HepG2 (cell line): ENCODE results near the gene MED25. TPM values are rescaled to one million over a fixed set of nuclear protein-coding genes. Genes with fewer than 3 reads are reported as not detected.
A peak's percentile ranks its signal among the peaks of the same experiment; 100 is the strongest.

Source experiments
- CREBL2 ChIP-seq: sonication (generic); formaldehyde crosslinking; IDR thresholded peaks from 2 replicates; pipeline ENCODE4 v1.8.1; 2023; ENCODE audit warnings: missing genetic modification reagents, mild to moderate bottlenecking, borderline replicate concordance
- HBP1 ChIP-seq: IDR thresholded peaks from 2 replicates; pipeline ENCODE4 v1.6.1; 2016; ENCODE audit warnings: low read depth, control low read depth
- HNRNPL ChIP-seq: fragments of 200-400 bp; formaldehyde crosslinking; IDR thresholded peaks from 2 replicates; pipeline ENCODE4 v1.6.1; 2017; ENCODE audit warnings: mild to moderate bottlenecking, low read depth, low read length
- JUN ChIP-seq: sonication (generic); formaldehyde crosslinking; IDR thresholded peaks from 2 replicates; pipeline ENCODE4 v1.4.0; 2020; ENCODE audit warnings: mild to moderate bottlenecking, missing genetic modification reagents
- KMT2B ChIP-seq: IDR thresholded peaks from 2 replicates; pipeline ENCODE4 v1.6.1; 2016; ENCODE audit warnings: missing genetic modification reagents, missing compliant biosample characterization
- MAF1 ChIP-seq: sonication (generic); formaldehyde crosslinking; IDR thresholded peaks from 2 replicates; pipeline ENCODE4 v1.5.0; 2020; ENCODE audit warnings: missing genetic modification reagents, borderline replicate concordance
- MAX ChIP-seq: IDR thresholded peaks from 2 replicates; pipeline ENCODE4 v1.6.1; 2012; ENCODE audit warnings: inconsistent platforms
- MEIS2 ChIP-seq: sonication (generic); formaldehyde crosslinking; IDR thresholded peaks from 2 replicates; pipeline ENCODE4 v1.9.0; 2021; ENCODE audit warnings: mild to moderate bottlenecking, missing genetic modification reagents
- MTA1 ChIP-seq: sonication (generic); formaldehyde crosslinking; IDR thresholded peaks from 2 replicates; pipeline ENCODE4 v1.4.0; 2020; ENCODE audit warnings: missing genetic modification reagents, mild to moderate bottlenecking, borderline replicate concordance
- NFE2L2 ChIP-seq: fragments of 150-350 bp; IDR thresholded peaks from 2 replicates; pipeline ENCODE4 v1.6.1; 2014; ENCODE audit warnings: low read length
- NFRKB ChIP-seq: fragments of 450-650 bp; IDR thresholded peaks from 2 replicates; pipeline ENCODE4 v1.6.1; 2017
- RBAK ChIP-seq: sonication (generic); formaldehyde crosslinking; IDR thresholded peaks from 2 replicates; pipeline ENCODE4 v1.5.1; 2020; ENCODE audit warnings: mild to moderate bottlenecking, missing genetic modification reagents
- RFXANK ChIP-seq: IDR thresholded peaks from 2 replicates; pipeline ENCODE4 v1.6.1; 2016
- RXRB ChIP-seq: IDR thresholded peaks from 2 replicates; pipeline ENCODE4 v1.6.1; 2016; ENCODE audit warnings: borderline replicate concordance, missing genetic modification reagents, missing compliant biosample characterization
- SMARCC2 ChIP-seq: fragments of 450-650 bp; IDR thresholded peaks from 2 replicates; pipeline ENCODE4 v1.6.1; 2017; ENCODE audit warnings: antibody characterized with exemption, mild to moderate bottlenecking
- TRIM24 ChIP-seq: sonication (generic); formaldehyde crosslinking; IDR thresholded peaks from 2 replicates; pipeline ENCODE4 v1.8.0; 2022; ENCODE audit warnings: mild to moderate bottlenecking, missing genetic modification reagents
- XRCC5 ChIP-seq: fragments of 200-400 bp; formaldehyde crosslinking; optimal IDR thresholded peaks from 2 replicates; pipeline ENCODE3; 2017; ENCODE audit warnings: mild to moderate bottlenecking, low read length
- ZBTB8A ChIP-seq: sonication (generic); formaldehyde crosslinking; IDR thresholded peaks from 2 replicates; pipeline ENCODE4 v1.4.0; 2020; ENCODE audit warnings: mild to moderate bottlenecking, low read depth, missing genetic modification reagents, borderline replicate concordance
- ZFP1 ChIP-seq: IDR thresholded peaks from 2 replicates; pipeline ENCODE4 v1.6.1; 2016
- ZNF10 ChIP-seq: sonication (generic); formaldehyde crosslinking; IDR thresholded peaks from 2 replicates; pipeline ENCODE4 v1.4.0; 2020; ENCODE audit warnings: mild to moderate bottlenecking, low read depth, missing genetic modification reagents, borderline replicate concordance
- ZNF260 ChIP-seq: sonication (generic); formaldehyde crosslinking; IDR thresholded peaks from 2 replicates; pipeline ENCODE4 v1.4.0; 2020; ENCODE audit warnings: missing genetic modification reagents, low read depth, mild to moderate bottlenecking, borderline replicate concordance
- ZNF263 ChIP-seq: sonication (generic); formaldehyde crosslinking; IDR thresholded peaks from 2 replicates; pipeline ENCODE4 v1.4.0; 2020; ENCODE audit warnings: missing genetic modification reagents
- ZNF296 ChIP-seq: sonication (generic); formaldehyde crosslinking; conservative IDR thresholded peaks from 2 replicates; pipeline ENCODE4 v1.5.0; 2020; ENCODE audit warnings: mild to moderate bottlenecking, missing genetic modification reagents
- ZNF484 ChIP-seq: sonication (generic); formaldehyde crosslinking; IDR thresholded peaks from 2 replicates; pipeline ENCODE4 v1.5.1; 2020; ENCODE audit warnings: mild to moderate bottlenecking, low read depth, missing genetic modification reagents, borderline replicate concordance
- ZNF772 ChIP-seq: sonication (generic); formaldehyde crosslinking; IDR thresholded peaks from 2 replicates; pipeline ENCODE4 v1.5.0; 2020; ENCODE audit warnings: mild to moderate bottlenecking, missing genetic modification reagents
- polyA plus RNA-seq, 8 experiments: library from polyadenylated mRNA; depleted of rRNA in 3 of 8; stranded (reverse) in 7 of 8; unstranded in 1 of 8; fragments of >200 nt; fragmentation: Illumina TruSeq in 4 of 8; extraction: Trizol in 4 of 8; gene quantifications; 2 replicates each; pipeline versions ENCODE4 v1.2.1 to v1.2.3, GENCODE V29; 2011 to 2016; ENCODE audit warnings: low read depth in 4 of 8, missing spikeins in 1 of 8, mixed read lengths in 1 of 8; ENCODE audit not compliant: insufficient read depth in 1 of 8
- total RNA-seq, 5 experiments: library from RNA; depleted of rRNA; stranded (reverse); fragments of >200 nt; fragmentation: Illumina TruSeq; extraction: Trizol; gene quantifications; 2 replicates each; pipeline ENCODE4 v1.2.3, GENCODE V29; 2016; ENCODE audit warnings: low read depth in 1 of 5
- TF ChIP-seq, protein P1 (sequence below), 2 experiments: sonication (generic) in 1 of 2; formaldehyde crosslinking in 1 of 2; IDR thresholded peaks; 2 replicates each; pipeline versions ENCODE4 v1.5.1 to v1.6.1; 2011 to 2020; ENCODE audit warnings: borderline replicate concordance in 1 of 2, low read depth in 1 of 2, low read length in 1 of 2, mild to moderate bottlenecking in 1 of 2, missing genetic modification reagents in 1 of 2, moderate library complexity in 1 of 2

The MED25 gene
- total and polyA plus RNA-seq, 2 of the 13 experiments (the other 11 are each of a cell fraction or from before 2014, with no cell fraction given) = 11.1 to 15.1 TPM

DNA sequence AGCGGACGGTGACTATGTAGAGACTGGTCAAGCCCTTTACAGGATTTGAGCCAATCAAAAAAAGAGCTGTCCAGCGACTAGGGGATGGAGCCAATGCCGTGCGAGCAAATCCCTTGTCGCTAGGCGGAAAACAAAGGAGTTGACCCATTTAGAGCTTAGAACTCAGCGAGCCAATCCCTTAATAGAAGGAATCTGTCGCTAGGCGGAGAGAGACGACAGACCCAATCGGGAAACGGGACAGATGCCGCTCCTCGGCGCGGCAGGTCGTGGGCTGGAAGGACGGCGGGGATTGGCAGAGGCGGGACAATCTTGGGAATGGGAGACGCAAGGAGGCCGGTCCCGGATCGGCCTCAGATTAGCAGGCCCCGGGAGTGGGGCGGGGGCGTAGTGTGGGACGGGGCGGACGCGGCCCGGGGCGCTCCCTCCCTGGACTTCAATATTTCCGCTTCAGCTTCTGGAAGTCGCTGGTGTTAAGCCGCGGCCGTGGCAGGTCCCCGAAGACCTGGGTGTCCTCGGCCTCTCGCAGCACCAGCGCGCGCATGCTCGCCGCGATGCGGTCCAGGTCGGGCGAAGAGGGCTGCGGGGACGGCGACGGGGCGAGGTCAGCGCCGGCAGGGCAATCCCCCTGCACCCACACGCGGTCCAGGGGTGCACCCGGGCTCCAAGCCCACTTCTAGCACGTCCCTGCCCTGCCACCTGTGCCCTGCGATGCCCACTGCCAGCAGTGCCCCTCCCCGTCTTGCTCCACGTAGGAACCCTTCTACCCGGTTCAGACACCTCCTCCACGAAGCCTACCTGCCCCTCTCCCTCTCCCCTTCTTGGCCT lies 51.6 kb downstream of the MED25 start (continued):
- TF ChIP-seq, protein P1, sequence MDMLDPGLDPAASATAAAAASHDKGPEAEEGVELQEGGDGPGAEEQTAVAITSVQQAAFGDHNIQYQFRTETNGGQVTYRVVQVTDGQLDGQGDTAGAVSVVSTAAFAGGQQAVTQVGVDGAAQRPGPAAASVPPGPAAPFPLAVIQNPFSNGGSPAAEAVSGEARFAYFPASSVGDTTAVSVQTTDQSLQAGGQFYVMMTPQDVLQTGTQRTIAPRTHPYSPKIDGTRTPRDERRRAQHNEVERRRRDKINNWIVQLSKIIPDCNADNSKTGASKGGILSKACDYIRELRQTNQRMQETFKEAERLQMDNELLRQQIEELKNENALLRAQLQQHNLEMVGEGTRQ (IDR thresholded peaks at IDR 0.05; ENCODE audit: low read depth, low read length) = no peak
- TF ChIP-seq, protein P1 (CRISPR knock-in tag; IDR thresholded peaks at IDR 0.05; ENCODE audit: borderline replicate concordance) = no peak; the same call in 1 of the 2 replicates
- TF ChIP-seq ZBTB8A (CRISPR knock-in tag) (no peak), KMT2B (CRISPR knock-in tag) (peak; percentile 57), MTA1 (CRISPR knock-in tag) (no peak), ZNF484 (CRISPR knock-in tag) (no peak), MEIS2 (CRISPR knock-in tag) (no peak), ZNF10 (CRISPR knock-in tag) (no peak), NFRKB (no peak), ZFP1 (CRISPR knock-in tag) (0 out of 2 replicates have a peak, but pooled peaks have one; percentile 17), MAF1 (CRISPR knock-in tag) (no peak), ZNF296 (CRISPR knock-in tag) (0 out of 2 replicates have a peak, but pooled peaks have one; percentile 52), RFXANK (peak; percentile 99), HBP1 (CRISPR knock-in tag) (no peak), SMARCC2 (no peak), JUN (no peak), ZNF263 (CRISPR knock-in tag) (no peak; the same call in 1 of the 2 replicates), NFE2L2 (no peak), XRCC5 (no peak), RXRB (CRISPR knock-in tag) (peak; percentile 43; the same call in 1 of the 2 replicates), RBAK (CRISPR knock-in tag) (no peak), ZNF772 (CRISPR knock-in tag) (peak; percentile 38), MAX (peak; percentile 79), CREBL2 (CRISPR knock-in tag) (no peak; the same call in 1 of the 2 replicates), HNRNPL (peak; percentile 82), TRIM24 (CRISPR knock-in tag) (no peak), ZNF260 (CRISPR knock-in tag) (no peak)
